GM20000 (cell line): ENCODE data around the gene KIF9.
"Not testable (repeated sequence)": the region's sequence is repeated elsewhere in the genome, so short reads cannot be mapped to it uniquely, and the experiment has no call there.

Experiments used
- DNase-seq: peaks from one replicate; pipeline ENCODE4 v3.0.0; 2012; ENCODE audit warnings: low spot score
- TF ChIP-seq, protein P1 (sequence below): IDR thresholded peaks from 2 replicates; pipeline ENCODE4 v1.5.1; 2012; ENCODE audit warnings: mild to moderate bottlenecking, control low read depth; ENCODE audit errors: extremely low read depth, missing control alignments

The KIF9 gene

DNA sequence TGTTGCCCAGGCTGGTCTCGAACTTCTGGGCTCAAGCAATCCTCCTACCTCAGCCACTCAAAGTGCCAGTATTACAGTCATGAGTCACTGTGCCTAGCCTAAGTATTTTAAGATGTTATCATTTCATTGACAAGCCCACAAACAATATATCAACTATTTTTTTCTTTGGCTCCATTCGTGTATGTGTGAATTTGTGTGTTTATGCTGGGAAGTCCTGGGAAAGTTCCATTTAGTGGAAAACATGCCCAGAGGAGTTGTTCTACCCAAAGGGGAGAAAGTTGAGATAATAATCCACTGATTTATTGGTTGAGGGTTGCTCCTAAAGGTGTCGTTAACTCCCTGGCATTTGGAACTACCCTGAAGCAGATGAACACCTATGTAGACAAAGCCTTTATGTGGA, 58.8 kb downstream of the KIF9 start:
- TF ChIP-seq, protein P1, sequence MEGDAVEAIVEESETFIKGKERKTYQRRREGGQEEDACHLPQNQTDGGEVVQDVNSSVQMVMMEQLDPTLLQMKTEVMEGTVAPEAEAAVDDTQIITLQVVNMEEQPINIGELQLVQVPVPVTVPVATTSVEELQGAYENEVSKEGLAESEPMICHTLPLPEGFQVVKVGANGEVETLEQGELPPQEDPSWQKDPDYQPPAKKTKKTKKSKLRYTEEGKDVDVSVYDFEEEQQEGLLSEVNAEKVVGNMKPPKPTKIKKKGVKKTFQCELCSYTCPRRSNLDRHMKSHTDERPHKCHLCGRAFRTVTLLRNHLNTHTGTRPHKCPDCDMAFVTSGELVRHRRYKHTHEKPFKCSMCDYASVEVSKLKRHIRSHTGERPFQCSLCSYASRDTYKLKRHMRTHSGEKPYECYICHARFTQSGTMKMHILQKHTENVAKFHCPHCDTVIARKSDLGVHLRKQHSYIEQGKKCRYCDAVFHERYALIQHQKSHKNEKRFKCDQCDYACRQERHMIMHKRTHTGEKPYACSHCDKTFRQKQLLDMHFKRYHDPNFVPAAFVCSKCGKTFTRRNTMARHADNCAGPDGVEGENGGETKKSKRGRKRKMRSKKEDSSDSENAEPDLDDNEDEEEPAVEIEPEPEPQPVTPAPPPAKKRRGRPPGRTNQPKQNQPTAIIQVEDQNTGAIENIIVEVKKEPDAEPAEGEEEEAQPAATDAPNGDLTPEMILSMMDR: no peak
- no peak for DNase-seq

DNA sequence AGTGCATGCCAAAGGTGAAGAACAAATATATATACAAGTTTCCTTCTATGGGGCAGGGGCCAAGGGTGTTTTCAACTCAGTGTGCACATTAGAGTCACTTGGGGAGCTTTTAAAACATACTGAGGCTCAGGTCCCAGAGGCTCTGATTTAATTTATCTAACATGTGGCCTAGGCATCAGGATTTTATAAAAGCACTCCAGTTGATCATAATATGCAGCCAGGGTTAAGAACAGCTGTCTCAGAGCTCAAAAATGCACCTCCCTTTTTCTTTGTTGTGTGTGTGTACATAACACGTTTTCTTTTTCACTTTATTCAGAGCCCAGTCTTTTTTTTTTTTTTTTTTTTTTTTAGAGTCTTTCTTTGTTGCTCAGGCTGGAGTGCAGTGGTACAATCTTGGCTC, 60.8 kb downstream of the KIF9 start:
- DNase-seq: no peak
- TF ChIP-seq, protein P1: no peak

DNA sequence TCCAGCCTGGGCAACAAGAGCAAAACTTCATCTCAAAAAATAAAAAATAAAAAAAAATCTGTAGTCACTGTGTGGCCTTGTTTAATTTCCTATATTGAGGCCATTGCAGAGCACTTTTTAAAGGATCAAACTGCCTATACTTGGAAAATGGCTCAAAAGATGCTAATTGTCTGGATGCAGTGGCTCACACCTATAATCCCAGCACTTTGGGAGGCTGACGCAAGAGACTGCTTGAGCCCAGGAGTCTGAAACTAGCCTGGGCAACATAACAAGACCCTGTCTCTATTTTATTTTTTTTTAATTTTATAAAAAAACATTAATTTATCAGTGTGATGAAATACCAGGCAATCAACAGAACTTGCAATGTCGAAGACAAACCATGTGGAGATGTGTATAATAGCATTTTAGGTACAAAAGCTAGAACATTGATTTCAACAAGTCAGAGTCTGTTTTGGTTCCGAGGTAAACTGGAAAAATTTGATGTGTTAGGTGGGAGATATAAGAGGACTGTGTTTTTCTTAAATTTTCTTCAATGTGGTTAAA, 71.7 kb downstream of the KIF9 start:
- no peak for DNase-seq
- TF ChIP-seq, protein P1: no peak

DNA sequence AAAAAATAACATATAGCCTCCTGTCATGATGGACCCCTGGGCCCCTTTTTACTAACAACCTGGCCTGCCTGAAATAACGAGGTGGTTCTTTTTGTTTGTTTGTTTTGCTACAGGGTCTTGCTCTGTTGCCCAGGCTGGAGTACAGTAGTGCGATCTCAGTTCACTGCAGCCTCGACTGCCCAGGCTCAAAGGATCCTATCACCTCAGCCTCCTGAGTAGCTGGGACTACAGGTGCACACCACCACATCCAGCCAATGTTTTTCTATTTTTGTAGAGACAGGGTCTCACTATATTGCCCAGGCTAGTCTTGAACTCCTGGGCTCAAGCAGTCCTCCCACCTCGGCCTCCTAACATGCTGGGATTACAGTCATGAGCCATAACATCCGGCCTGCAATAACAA, 76.6 kb downstream of the KIF9 start:
- DNase-seq: not testable (repeated sequence)

DNA sequence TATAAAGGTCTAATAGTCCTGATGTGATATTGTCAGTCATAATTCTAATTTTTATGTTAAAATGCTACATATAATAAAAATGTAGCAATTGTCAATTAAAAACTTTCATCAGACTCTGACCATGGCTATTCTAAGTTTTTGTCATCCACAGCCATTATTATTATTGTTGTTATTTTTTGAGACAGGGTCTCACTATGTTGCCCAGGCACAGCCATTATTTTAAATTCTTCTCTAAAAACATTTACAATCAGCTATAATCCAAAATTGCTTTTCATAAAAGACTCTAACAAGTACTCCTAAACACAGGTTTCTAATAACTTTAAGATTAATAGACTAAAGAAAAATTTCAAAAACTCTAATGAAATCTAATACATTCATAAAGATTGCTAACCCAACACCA, 77.7 kb downstream of the KIF9 start:
- no peak for DNase-seq
- TF ChIP-seq, protein P1: no peak

DNA sequence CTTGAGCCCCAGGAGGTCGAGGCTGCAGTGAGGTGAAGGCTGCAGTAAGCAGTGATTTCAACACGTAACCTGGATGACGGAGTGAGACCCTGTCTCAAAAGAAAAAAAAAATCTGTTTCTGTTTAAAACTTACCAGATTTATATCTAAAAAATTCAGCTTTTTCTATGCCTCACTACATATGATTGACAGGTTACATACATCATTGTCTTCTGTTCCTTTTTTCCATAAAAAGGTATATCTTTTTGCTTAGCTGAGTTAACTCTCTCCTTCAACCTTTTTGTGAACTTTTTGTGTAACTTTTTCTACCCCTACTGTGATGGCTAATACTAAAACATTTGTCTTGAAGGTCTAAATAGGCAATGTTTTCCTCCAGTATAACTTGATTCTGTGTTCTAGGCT, 80.1 kb downstream of the KIF9 start:
- TF ChIP-seq, protein P1: no peak
- no peak for DNase-seq

DNA sequence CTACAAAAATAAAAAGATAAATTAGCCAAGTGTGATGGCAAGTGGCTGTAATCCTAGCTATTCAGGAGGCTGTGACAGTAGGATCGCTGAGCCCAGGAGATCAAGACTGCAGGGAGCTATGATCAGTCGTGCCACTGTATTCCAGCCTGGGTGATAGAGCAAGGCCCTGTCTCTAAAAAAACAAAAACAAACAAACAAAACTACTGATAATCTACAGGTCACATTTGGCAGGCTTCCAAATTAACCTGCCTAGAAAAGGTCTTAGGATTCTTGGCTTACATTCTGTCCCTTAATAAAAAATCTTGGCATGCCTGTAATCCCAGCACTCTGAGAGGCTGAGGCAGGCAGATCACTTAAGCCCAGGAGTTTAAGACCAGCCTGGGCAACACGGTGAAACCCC, 85.3 kb downstream of the KIF9 start:
- TF ChIP-seq, protein P1: no peak
- no peak for DNase-seq

DNA sequence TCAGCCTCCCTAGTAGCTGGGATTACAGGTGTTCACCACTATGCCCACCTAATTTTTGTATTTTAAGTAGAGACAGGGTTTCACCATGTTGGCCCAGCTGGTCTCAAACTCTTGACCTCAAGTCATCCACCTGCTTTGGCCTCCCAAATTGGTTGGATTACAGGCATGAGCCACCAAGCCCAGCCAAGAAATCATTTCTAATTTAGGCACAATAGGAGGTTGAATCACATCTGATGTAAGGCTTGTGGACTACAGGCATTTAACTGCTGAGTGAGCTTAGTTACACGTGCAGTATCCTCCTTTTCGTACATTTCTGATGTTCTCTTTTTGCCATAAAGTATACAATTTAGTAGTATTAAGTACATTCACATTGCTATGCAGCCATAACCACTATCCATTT, 87.6 kb downstream of the KIF9 start:
- TF ChIP-seq, protein P1: no peak
- no peak for DNase-seq
